ENCODE results near the gene S100B. TPM values are rescaled to one million over a fixed set of nuclear protein-coding genes. Genes with fewer than 3 reads are reported as not detected.

S100B gene
- polyA plus RNA-seq (2013, experiment 1 of 2) = 0.35 TPM
- 0.18 TPM for polyA plus RNA-seq (2013, experiment 2 of 2)

GRCh38 chr21:46604975-46605766, at the start of gene S100B:
S100B (minus strand) TSS chr21:46605082; CDS start chr21:46602415, 2,667 bp downstream.
- H3K4me2 ChIP-seq (ENCODE audit: low read length) = no peak within 1 kb of the TSS

GRCh38 chr21:46651121-46651520, 46.2 kb upstream of the S100B start:
- H2BK120ac ChIP-seq (ENCODE audit: low read depth, low read length) = no peak overlapping the region
- H2BK15ac ChIP-seq (replicated peaks; ENCODE audit: low read depth) = no peak overlapping the region

More at GRCh38 chr21:46604975-46605766, at the start of gene S100B:
- no peak within 1 kb of the TSS for H2BK120ac ChIP-seq (ENCODE audit: low read depth, low read length)
- no peaks in the 10 kb centered on the region for H3K4me1 ChIP-seq (ENCODE audit: control insufficient read depth, low read depth, low read length)
- DNase-seq = peak; percentile 13
- H3K36me3 ChIP-seq (ENCODE audit: control insufficient read depth, insufficient read depth, low read length) = no peaks in the 10 kb centered on the region
- H3K27ac ChIP-seq (ENCODE audit: low read depth, low read length) = no peak within 1 kb of the TSS
- no peak within 1 kb of the TSS for H4K8ac ChIP-seq (ENCODE audit: low read depth, low read length)
- no peak within 1 kb of the TSS for H2BK15ac ChIP-seq (replicated peaks; ENCODE audit: low read depth)
- H4K5ac ChIP-seq (ENCODE audit: low read length) = no peak within 1 kb of the TSS
- H2AK5ac ChIP-seq (ENCODE audit: low read length) = no peak within 1 kb of the TSS
- no CpG with 5 or more reads among the region's 15 CpGs for WGBS (ENCODE audit: extremely low coverage, insufficient coverage, low lambda C conversion rate)
- H3K79me1 ChIP-seq (ENCODE audit: low read length) = no peaks in the 10 kb centered on the region
- no peak within 1 kb of the TSS for H3K9ac ChIP-seq (ENCODE audit: low read length)
- H3K79me2 ChIP-seq (ENCODE audit: control insufficient read depth, insufficient read depth, low read length) = no peaks in the 10 kb centered on the region
- no peak within 1 kb of the TSS for H2BK5ac ChIP-seq (ENCODE audit: low read length)
- H3K23ac ChIP-seq (ENCODE audit: low read length) = no peak within 1 kb of the TSS
- no peaks in the 10 kb centered on the region for H3K27me3 ChIP-seq (ENCODE audit: insufficient read depth, low read length, poor library complexity)
- H3K18ac ChIP-seq (ENCODE audit: low read length) = no peak within 1 kb of the TSS
- no peak within 1 kb of the TSS for H3K4me3 ChIP-seq (ENCODE audit: low read length)
- no peak within 1 kb of the TSS for H3K4ac ChIP-seq (ENCODE audit: low read depth, low read length)
- no peak within 1 kb of the TSS for H3K56ac ChIP-seq (ENCODE audit: low read length)

GRCh38 chr21:46650476-46651098, 45.7 kb upstream of the S100B start:
- peaks cover 26% of the 10 kb centered on the region for H3K36me3 ChIP-seq (ENCODE audit: control insufficient read depth, insufficient read depth, low read length)

More at GRCh38 chr21:46651121-46651520, 46.2 kb upstream of the S100B start:
- Histone ChIP-seq H3K4me2 (ENCODE audit: low read length) (no peak overlapping the region), H3K27me3 (ENCODE audit: insufficient read depth, low read length, poor library complexity) (no peaks in the 10 kb centered on the region), H3K4me1 (ENCODE audit: control insufficient read depth, low read depth, low read length) (no peaks in the 10 kb centered on the region), H3K79me2 (ENCODE audit: control insufficient read depth, insufficient read depth, low read length) (no peaks in the 10 kb centered on the region), H2AK5ac (ENCODE audit: low read length) (no peak overlapping the region), H3K9ac (ENCODE audit: low read length) (no peak overlapping the region), H3K4me3 (ENCODE audit: low read length) (no peak overlapping the region), H3K79me1 (ENCODE audit: low read length) (peaks cover 11% of the 10 kb centered on the region), H3K36me3 (ENCODE audit: control insufficient read depth, insufficient read depth, low read length) (peaks cover 24% of the 10 kb centered on the region), H4K5ac (ENCODE audit: low read length) (no peak overlapping the region), H3K4ac (ENCODE audit: low read depth, low read length) (no peak overlapping the region), H3K27ac (ENCODE audit: low read depth, low read length) (no peak overlapping the region), H2BK5ac (ENCODE audit: low read length) (no peak overlapping the region), H3K23ac (ENCODE audit: low read length) (no peak overlapping the region), H4K8ac (ENCODE audit: low read depth, low read length) (no peak overlapping the region), H3K18ac (ENCODE audit: low read length) (no peak overlapping the region), H3K56ac (ENCODE audit: low read length) (no peak overlapping the region)
- DNase-seq = no peak
- no CpG with 5 or more reads among the region's 7 CpGs for WGBS (ENCODE audit: extremely low coverage, insufficient coverage, low lambda C conversion rate)

GRCh38 chr21:46649356-46649755, 44.5 kb upstream of the S100B start:
- no peak overlapping the region for H3K18ac ChIP-seq (ENCODE audit: low read length)
- no peak overlapping the region for H3K27ac ChIP-seq (ENCODE audit: low read depth, low read length)
- H3K27me3 ChIP-seq (ENCODE audit: insufficient read depth, low read length, poor library complexity) = no peaks in the 10 kb centered on the region
- no peak overlapping the region for H3K23ac ChIP-seq (ENCODE audit: low read length)
- no peak overlapping the region for H3K4me2 ChIP-seq (ENCODE audit: low read length)
- no peak overlapping the region for H3K9ac ChIP-seq (ENCODE audit: low read length)
- no peak overlapping the region for H2BK15ac ChIP-seq (replicated peaks; ENCODE audit: low read depth)
- peaks cover 27% of the 10 kb centered on the region for H3K36me3 ChIP-seq (ENCODE audit: control insufficient read depth, insufficient read depth, low read length)
- H3K4ac ChIP-seq (ENCODE audit: low read depth, low read length) = no peak overlapping the region
- H2BK5ac ChIP-seq (ENCODE audit: low read length) = no peak overlapping the region
- no peak overlapping the region for H2BK120ac ChIP-seq (ENCODE audit: low read depth, low read length)
- H3K4me3 ChIP-seq (ENCODE audit: low read length) = no peak overlapping the region
- no peak for DNase-seq
- H3K56ac ChIP-seq (ENCODE audit: low read length) = no peak overlapping the region
- no CpG with 5 or more reads among the region's 19 CpGs for WGBS (ENCODE audit: extremely low coverage, insufficient coverage, low lambda C conversion rate)
- no peaks in the 10 kb centered on the region for H3K4me1 ChIP-seq (ENCODE audit: control insufficient read depth, low read depth, low read length)
- no peak overlapping the region for H2AK5ac ChIP-seq (ENCODE audit: low read length)
- no peak overlapping the region for H4K5ac ChIP-seq (ENCODE audit: low read length)
- H3K79me2 ChIP-seq (ENCODE audit: control insufficient read depth, insufficient read depth, low read length) = no peaks in the 10 kb centered on the region
- H4K8ac ChIP-seq (ENCODE audit: low read depth, low read length) = no peak overlapping the region
- peaks cover 11% of the 10 kb centered on the region for H3K79me1 ChIP-seq (ENCODE audit: low read length)

More at GRCh38 chr21:46650476-46651098, 45.7 kb upstream of the S100B start:
- Histone ChIP-seq H3K79me1 (ENCODE audit: low read length) (peaks cover 11% of the 10 kb centered on the region), H3K9ac (ENCODE audit: low read length) (no peak overlapping the region), H3K56ac (ENCODE audit: low read length) (no peak overlapping the region), H2BK120ac (ENCODE audit: low read depth, low read length) (no peak overlapping the region), H3K18ac (ENCODE audit: low read length) (no peak overlapping the region), H2BK5ac (ENCODE audit: low read length) (no peak overlapping the region), H3K27ac (ENCODE audit: low read depth, low read length) (no peak overlapping the region), H4K5ac (ENCODE audit: low read length) (no peak overlapping the region), H3K79me2 (ENCODE audit: control insufficient read depth, insufficient read depth, low read length) (no peaks in the 10 kb centered on the region), H3K4me3 (ENCODE audit: low read length) (no peak overlapping the region), H3K4ac (ENCODE audit: low read depth, low read length) (no peak overlapping the region), H3K23ac (ENCODE audit: low read length) (no peak overlapping the region), H3K27me3 (ENCODE audit: insufficient read depth, low read length, poor library complexity) (no peaks in the 10 kb centered on the region), H2BK15ac (replicated peaks; ENCODE audit: low read depth) (no peak overlapping the region), H3K4me1 (ENCODE audit: control insufficient read depth, low read depth, low read length) (no peaks in the 10 kb centered on the region), H4K8ac (ENCODE audit: low read depth, low read length) (no peak overlapping the region), H3K4me2 (ENCODE audit: low read length) (no peak overlapping the region), H2AK5ac (ENCODE audit: low read length) (no peak overlapping the region)
- no CpG with 5 or more reads among the region's 14 CpGs for WGBS (ENCODE audit: extremely low coverage, insufficient coverage, low lambda C conversion rate)
- DNase-seq = no peak

- no peak overlapping the region for H3K56ac ChIP-seq (ENCODE audit: low read length)
- no peak overlapping the region for H2BK15ac ChIP-seq (replicated peaks; ENCODE audit: low read depth)
- no peak overlapping the region for H3K27ac ChIP-seq (ENCODE audit: low read depth, low read length)
- H3K18ac ChIP-seq (ENCODE audit: low read length) = no peak overlapping the region
- no peak overlapping the region for H2BK120ac ChIP-seq (ENCODE audit: low read depth, low read length)
- WGBS (ENCODE audit: extremely low coverage, insufficient coverage, low lambda C conversion rate) = no CpG with 5 or more reads among the region's 27 CpGs
- peaks cover 11% of the 10 kb centered on the region for H3K79me1 ChIP-seq (ENCODE audit: low read length)
- H4K8ac ChIP-seq (ENCODE audit: low read depth, low read length) = no peak overlapping the region
- DNase-seq = no peak
- H2BK5ac ChIP-seq (ENCODE audit: low read length) = no peak overlapping the region
- no peak overlapping the region for H3K23ac ChIP-seq (ENCODE audit: low read length)
- H3K9ac ChIP-seq (ENCODE audit: low read length) = no peak overlapping the region
- no peaks in the 10 kb centered on the region for H3K27me3 ChIP-seq (ENCODE audit: insufficient read depth, low read length, poor library complexity)
- no peaks in the 10 kb centered on the region for H3K4me1 ChIP-seq (ENCODE audit: control insufficient read depth, low read depth, low read length)
- H4K5ac ChIP-seq (ENCODE audit: low read length) = no peak overlapping the region
- H3K4me2 ChIP-seq (ENCODE audit: low read length) = no peak overlapping the region
- no peak overlapping the region for H3K4me3 ChIP-seq (ENCODE audit: low read length)
- no peak overlapping the region for H3K4ac ChIP-seq (ENCODE audit: low read depth, low read length)
- no peak overlapping the region for H2AK5ac ChIP-seq (ENCODE audit: low read length)
- H3K79me2 ChIP-seq (ENCODE audit: control insufficient read depth, insufficient read depth, low read length) = no peaks in the 10 kb centered on the region
- peaks cover 27% of the 10 kb centered on the region for H3K36me3 ChIP-seq (ENCODE audit: control insufficient read depth, insufficient read depth, low read length)
Measured at GRCh38 chr21:46648539-46648938, 43.7 kb upstream of the S100B start.

All from mesendoderm (in vitro differentiated cells).